ENCODE measurements around the gene DAPK2.
"Not testable (repeated sequence)": the region's sequence is repeated elsewhere in the genome, so short reads cannot be mapped to it uniquely, and the experiment has no call there.

Gene DAPK2

GRCh38 chr15:64046421-64047153, at the start of gene DAPK2:
Gene DAPK2 (minus strand): TSS chr15:64046485. CDS start chr15:64040261, 6,224 bp downstream.
- DNase-seq (ENCODE audit: low read depth) = peak; percentile 75

GRCh38 chr15:64095431-64095794, 49.1 kb upstream of the DAPK2 start:
- no peak for DNase-seq (ENCODE audit: low read depth)

DNA sequence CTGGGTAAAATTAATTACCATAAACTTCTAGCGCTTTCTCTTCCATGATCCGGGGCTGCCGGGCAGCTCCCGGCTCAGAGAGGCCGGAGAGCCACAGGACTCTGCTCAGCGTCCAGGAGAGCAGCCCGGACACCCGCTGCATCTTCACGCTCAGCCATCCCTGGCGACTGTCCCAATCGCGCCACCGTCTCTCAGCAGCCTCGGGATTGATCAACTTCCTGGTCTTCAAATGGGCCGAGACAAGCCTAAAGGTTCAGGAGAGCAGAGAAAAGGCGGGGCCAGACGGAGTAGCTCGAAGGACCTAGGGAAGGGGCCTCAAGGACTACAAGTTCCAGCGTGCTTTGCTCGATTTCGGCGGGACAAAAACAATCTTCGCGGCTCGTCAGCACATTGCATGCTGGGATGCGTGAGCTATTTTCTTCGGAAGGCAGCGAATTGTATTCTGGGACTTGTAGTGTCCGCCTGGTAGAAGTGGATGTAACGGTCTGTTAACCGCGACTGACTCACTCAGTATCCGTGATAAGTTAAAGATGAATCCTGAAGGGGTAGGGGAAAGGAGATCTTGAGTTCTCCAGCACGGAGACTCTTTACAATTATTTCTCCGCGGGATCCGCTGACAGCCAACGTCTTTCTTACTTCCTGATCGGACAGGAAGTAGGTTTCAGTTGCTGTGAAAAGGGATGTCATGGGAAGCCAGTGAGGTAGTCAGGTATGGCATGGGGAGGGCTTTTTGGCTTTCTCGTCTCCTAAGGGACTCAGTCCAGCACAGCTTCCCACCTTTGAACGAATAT, 47.5 kb upstream of the DAPK2 start, which contains the start of gene CIAO2A:
CIAO2A (minus strand) TSS at position 212 of the 791 bp plus-strand sequence; CDS start at position 142, 70 bp downstream.
- DNase-seq (ENCODE audit: low read depth) = peak; percentile 99

DNA sequence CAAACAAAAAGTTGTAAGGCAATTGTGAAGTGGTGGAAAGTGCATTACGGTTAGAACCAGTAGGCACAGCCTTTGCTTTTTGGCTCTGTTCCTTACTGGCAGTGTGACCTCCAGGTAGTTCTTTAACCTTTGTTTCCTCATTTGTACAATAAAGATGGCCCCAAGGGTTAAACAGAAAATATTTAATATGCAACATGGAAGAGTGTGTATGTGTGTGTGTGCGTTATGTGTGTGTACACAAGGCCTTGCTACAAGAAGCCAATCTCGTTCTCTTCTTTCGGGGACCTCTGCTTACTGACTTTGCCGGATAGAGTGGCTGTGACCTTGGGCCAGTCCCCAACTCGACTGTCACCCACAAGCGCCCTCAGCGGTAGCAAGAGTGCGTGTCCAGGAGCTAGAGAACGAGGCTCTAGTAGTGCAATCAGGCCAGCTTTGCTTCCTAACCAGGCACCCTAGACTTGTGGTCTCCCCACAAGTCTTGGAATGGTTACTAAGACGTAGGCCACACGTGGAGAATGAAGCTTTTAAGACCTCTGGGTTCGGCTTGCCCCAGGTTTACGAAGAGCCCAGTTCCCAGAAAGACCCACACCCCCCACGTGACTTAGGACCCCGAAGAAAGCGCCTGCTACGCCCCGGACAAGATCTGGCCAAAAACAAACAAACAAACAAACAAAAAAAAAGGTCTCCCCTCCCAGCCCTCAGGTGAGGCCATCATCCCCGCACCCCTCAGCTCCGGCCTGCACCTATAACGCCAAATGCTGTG, 46.8 kb upstream of the DAPK2 start:
- peak; percentile 59 for DNase-seq (ENCODE audit: low read depth)

- DNase-seq (ENCODE audit: low read depth) = peak; percentile 25
Observed at GRCh38 chr15:64092075-64092820, 46.0 kb upstream of the DAPK2 start.

GRCh38 chr15:64090527-64090926, 44.2 kb upstream of the DAPK2 start:
- DNase-seq (ENCODE audit: low read depth) = no peak

DNA sequence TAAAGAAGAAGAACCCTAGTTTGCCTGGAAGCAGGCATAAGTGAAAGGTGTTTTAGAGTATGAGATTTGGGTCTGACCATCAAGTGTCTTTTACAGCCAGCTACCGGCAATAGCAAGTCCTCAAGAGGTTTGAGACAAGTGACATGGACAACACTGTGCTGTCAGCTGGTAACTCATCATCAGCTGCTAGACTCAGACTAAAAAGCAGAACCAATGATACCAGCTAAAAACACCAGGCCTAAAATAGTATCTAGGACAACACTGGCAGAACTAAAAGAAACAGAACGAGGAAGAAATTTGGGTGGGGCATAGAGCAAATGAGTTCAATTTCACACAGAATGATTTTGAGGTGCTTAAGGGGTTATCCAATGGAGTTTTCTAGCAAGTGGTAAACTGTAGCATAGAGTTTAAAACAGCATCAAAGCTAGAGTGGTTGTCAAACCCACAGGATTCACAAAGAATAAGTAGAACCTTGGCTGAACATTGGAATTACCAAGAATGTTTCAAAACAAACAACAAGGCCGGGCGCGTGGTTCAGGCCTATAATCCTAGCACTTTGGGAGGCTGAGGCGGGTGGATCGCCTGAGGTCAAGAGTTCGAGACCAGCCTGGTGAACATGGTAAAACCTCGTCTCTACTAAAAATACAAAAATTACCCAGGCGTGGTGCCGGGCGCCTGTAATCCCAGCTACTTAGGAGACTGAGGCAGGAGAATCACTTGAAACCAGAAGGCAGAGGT, 43.4 kb upstream of the DAPK2 start:
- DNase-seq (ENCODE audit: low read depth) = no peak

- DNase-seq (ENCODE audit: low read depth) = no peak
Observed at GRCh38 chr15:64082757-64083156, 36.5 kb upstream of the DAPK2 start.

GRCh38 chr15:64073496-64073895, 27.2 kb upstream of the DAPK2 start:
- DNase-seq (ENCODE audit: low read depth) = not testable (repeated sequence)

DNA sequence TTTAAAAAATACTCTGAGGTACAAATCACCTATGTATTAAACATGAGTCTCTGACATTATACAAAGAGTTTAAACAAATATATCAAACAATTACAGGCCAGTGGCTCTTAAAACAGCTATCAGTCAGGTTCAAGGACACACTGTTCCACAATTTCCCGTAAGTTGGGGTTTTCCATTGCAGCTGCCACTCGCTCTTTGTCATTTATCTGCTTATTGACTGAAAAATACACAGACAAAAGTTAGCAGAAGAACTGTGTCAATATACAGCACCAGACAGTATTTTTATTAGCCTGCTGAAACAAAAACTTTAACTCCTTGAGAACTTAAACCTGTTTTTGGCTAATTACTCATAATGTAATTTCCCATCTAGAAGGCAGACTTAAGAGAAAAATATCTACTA, 26.5 kb upstream of the DAPK2 start:
- no peak for DNase-seq (ENCODE audit: low read depth)

DNA sequence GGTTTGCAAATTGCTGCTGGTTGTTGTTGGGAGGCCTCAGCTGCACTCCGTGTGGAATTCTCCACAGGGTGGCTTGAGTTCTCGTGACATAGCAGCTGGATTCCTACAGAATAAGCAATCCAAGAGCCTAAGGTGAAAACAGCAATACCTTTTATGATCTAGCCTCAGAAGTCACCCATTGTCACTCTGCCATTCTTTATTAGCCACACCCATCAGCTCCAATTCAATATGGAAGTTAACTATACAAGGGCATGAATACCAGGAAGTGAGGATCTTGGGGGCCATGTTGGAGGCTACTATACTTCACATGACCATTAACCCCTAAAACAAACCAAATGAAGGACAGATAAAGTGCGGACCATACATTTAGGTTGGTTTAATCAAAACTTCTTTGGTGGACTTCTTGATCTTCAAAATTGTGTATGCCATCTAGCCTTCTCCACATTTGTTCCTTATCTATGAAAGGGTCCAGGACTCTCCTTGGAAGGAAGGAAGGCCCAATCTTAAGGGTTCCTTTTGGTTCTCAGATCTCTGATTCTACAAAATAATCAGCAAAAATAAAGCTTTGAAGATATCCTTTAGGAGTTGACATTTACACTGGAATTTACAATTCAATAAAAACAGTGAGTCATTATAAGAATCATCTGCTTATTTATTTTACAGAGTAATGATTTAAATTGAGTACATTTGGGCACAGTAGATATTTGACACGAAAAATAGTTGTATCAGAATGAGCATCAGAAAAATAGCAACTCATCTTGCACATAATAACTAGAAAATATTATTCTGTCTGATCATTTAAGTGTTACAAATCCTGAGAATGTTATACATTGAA, 25.9 kb upstream of the DAPK2 start:
- peak; percentile 58 for DNase-seq (ENCODE audit: low read depth)

- peak; percentile 89 for DNase-seq (ENCODE audit: low read depth)
Observed at GRCh38 chr15:64070965-64071851, 24.9 kb upstream of the DAPK2 start.

DNA sequence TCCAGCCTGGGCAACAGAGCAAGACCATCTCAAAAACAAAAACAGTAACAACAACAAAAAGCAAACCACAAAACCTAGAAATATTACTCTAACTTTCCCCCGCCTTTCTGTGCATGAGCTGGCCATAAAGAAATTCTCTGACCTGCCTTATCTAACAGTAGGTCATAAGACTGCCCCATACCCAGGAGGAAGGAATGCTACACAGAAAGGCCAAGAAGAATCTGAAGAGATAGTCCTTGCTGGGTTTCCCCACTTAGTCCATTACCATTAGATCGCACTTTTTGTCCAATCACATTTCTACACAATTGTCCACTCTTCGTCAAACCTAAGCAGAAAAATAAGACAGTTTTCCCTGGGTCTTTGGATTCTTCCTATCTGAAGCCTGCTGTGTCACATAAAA, 23.8 kb upstream of the DAPK2 start:
- DNase-seq (ENCODE audit: low read depth) = no peak

GRCh38 chr15:64068133-64068532, 21.8 kb upstream of the DAPK2 start:
- no peak for DNase-seq (ENCODE audit: low read depth)

DNA sequence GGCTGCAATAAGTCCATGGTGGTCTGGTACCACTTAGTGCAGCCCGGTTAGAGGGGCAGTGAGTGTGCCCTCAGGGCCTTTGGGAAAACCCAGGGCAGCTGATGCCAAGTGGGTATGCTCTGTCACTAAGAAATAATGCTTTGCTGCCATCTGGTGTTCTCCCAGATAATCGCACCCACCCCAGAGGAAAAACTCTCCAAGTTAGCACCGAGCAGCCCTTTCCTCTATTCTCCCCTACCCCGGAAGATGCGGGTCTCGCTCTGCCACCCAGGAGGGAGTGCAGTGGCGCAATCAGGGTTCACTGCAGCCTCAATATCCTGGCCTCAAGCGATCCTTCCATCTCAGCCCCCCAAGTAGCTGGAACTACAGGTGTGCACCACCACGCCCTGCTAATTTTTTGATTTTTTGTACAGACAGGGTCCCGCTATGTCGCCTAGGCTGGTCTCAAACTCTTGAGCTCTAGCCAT, 21.3 kb upstream of the DAPK2 start:
- peak; percentile 72 for DNase-seq (ENCODE audit: low read depth)

GRCh38 chr15:64066451-64066850, 20.2 kb upstream of the DAPK2 start:
- peak; percentile 6 for DNase-seq (ENCODE audit: low read depth)

DNA sequence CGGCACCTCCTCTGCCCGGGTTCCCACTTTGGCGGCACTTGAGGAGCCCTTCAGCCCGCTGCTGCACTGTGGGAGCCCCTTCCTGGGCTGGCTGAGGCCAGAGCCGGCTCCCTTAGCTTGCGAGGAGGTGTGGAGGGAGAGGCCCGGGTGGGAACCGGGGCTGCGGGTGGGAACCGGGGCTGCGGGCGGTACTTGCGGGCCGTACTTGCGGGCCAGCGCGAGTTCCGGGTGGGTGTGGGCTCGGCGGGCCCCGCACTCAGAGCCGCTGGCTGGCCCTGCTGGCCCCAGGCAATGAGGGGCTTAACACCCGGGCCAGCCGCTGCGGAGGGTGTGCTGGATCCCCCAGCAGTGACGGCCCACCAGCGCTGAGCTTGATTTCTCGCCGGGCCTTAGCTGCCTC, 14.4 kb upstream of the DAPK2 start:
- no peak for DNase-seq (ENCODE audit: low read depth)

GRCh38 chr15:64059104-64059503, 12.8 kb upstream of the DAPK2 start:
- not testable (repeated sequence) for DNase-seq (ENCODE audit: low read depth)

- DNase-seq (ENCODE audit: low read depth) = peak; percentile 36
Observed at GRCh38 chr15:64058279-64058678, 12.0 kb upstream of the DAPK2 start.
